Naive thymus-derived CD4-positive, alpha-beta T cell (primary cell): Measurements from ENCODE around the gene AHDC1. TPM values are rescaled to one million over a fixed set of nuclear protein-coding genes. Genes with fewer than 3 reads are reported as not detected.

Experiments used
- ATAC-seq: fragments of 150-1000 bp; cut with Tn5 transposase; 2 replicates; pipeline ENCODE4 v1.10.0; 2021; ENCODE audit warnings: mild to moderate bottlenecking, moderate library complexity
- CTCF ChIA-PET: fragments of 350-600 bp; sonication (Branson Sonifier 250); formaldehyde crosslinking; loops from one replicate; lab custom pipeline; 2021; ENCODE audit warnings: antibody characterized with exemption; lab: Charles Lee
- POLR2A ChIA-PET: fragments of 350-600 bp; sonication (Branson Sonifier 250); formaldehyde crosslinking; loops from one replicate; lab custom pipeline; 2021; ENCODE audit warnings: antibody characterized with exemption, inconsistent platforms; lab: Charles Lee
- DNase-seq, 9 donors: peaks; one replicate each; pipeline versions ENCODE4 v3.0.0 to v3.0.0-alpha.2; 2020 to 2022; ENCODE audit warnings: mixed read lengths in 1 of 9
- H3K27ac ChIP-seq: one replicate; pipeline ENCODE4 v1.7.0; 2013; ENCODE audit warnings: mild to moderate bottlenecking, low read depth, low read length, moderate library complexity
- H3K27me3 ChIP-seq, 2 donors: one replicate each; pipeline ENCODE4 v1.7.0; 2013; ENCODE audit warnings: low read length in 2 of 2, mild to moderate bottlenecking in 2 of 2, moderate library complexity in 2 of 2; ENCODE audit not compliant: control insufficient read depth in 2 of 2, insufficient read depth in 2 of 2
- H3K36me3 ChIP-seq, 3 experiments: 1 replicate in 2 of 3; 2 replicates in 1 of 3; pipeline ENCODE4 v1.7.0; 2013; ENCODE audit warnings: low read length in 3 of 3, mild to moderate bottlenecking in 3 of 3, moderate library complexity in 1 of 3; ENCODE audit not compliant: insufficient read depth in 3 of 3, control insufficient read depth in 2 of 3
- H3K4me1 ChIP-seq, 2 donors: one replicate each; pipeline ENCODE4 v1.7.0; 2013; ENCODE audit warnings: low read length in 2 of 2, mild to moderate bottlenecking in 2 of 2, moderate library complexity in 1 of 2; ENCODE audit not compliant: control insufficient read depth in 2 of 2, insufficient read depth in 2 of 2
- H3K4me3 ChIP-seq: 2 replicates; pipeline ENCODE4 v1.7.0; 2013; ENCODE audit warnings: mild to moderate bottlenecking, low read length
- H3K9me3 ChIP-seq, 3 experiments: 1 replicate in 2 of 3; 2 replicates in 1 of 3; pipeline ENCODE4 v1.7.0; 2013; ENCODE audit warnings: low read length in 3 of 3; ENCODE audit not compliant: control insufficient read depth in 2 of 3
- H3K27ac Mint-ChIP-seq, 9 donors: one replicate each; pipeline ENCODE4 v1.8.0; 2020 to 2022; ENCODE audit warnings: mixed read lengths in 9 of 9, mild to moderate bottlenecking in 8 of 9, moderate library complexity in 5 of 9, inconsistent platforms in 2 of 9
- H3K27me3 Mint-ChIP-seq, 5 donors: one replicate each; pipeline ENCODE4 v1.8.0; 2021 to 2022; ENCODE audit warnings: mixed read lengths in 5 of 5, mild to moderate bottlenecking in 1 of 5
- H3K36me3 Mint-ChIP-seq, 5 donors: one replicate each; pipeline ENCODE4 v1.8.0; 2020 to 2022; ENCODE audit warnings: mixed read lengths in 5 of 5, mild to moderate bottlenecking in 3 of 5, inconsistent platforms in 1 of 5
- H3K4me1 Mint-ChIP-seq, 7 donors: one replicate each; pipeline ENCODE4 v1.8.0; 2020 to 2022; ENCODE audit warnings: mixed read lengths in 7 of 7, mild to moderate bottlenecking in 3 of 7, inconsistent platforms in 1 of 7
- H3K4me3 Mint-ChIP-seq, 10 donors: one replicate each; pipeline ENCODE4 v1.8.0; 2020 to 2022; ENCODE audit warnings: mild to moderate bottlenecking in 10 of 10, mixed read lengths in 10 of 10, moderate library complexity in 6 of 10, inconsistent platforms in 2 of 10
- H3K9me3 Mint-ChIP-seq, 11 donors: one replicate each; pipeline ENCODE4 v1.8.0; 2020 to 2022; ENCODE audit warnings: mixed read lengths in 11 of 11, mild to moderate bottlenecking in 4 of 11, inconsistent platforms in 1 of 11, moderate library complexity in 1 of 11
- intact Hi-C, 2 donors: fragments of 100-400 bp; cut with micrococcal nuclease; formaldehyde crosslinking; loops; one replicate each; pipeline ENCODE4 v1.15.1; 2023
- polyA plus RNA-seq, 2 donors: library from polyadenylated mRNA; unstranded; fragments of 300-500 nt; fragmentation: Illumina TruSeq; gene quantifications; one replicate each; pipeline ENCODE4 v1.2.3, GENCODE V29; 2021
- total RNA-seq, 6 experiments: library from RNA in 5 of 6; stranded (reverse) in 5 of 6; gene quantifications; 1 replicate in 5 of 6; 2 replicates in 1 of 6; pipeline ENCODE4 v1.2.3 and lab custom pipeline; 2021 to 2026

The AHDC1 gene
- total and polyA plus RNA-seq, 7 experiments from 2014 or later: 0.90 to 38.8 (median 21.3) TPM

DNA sequence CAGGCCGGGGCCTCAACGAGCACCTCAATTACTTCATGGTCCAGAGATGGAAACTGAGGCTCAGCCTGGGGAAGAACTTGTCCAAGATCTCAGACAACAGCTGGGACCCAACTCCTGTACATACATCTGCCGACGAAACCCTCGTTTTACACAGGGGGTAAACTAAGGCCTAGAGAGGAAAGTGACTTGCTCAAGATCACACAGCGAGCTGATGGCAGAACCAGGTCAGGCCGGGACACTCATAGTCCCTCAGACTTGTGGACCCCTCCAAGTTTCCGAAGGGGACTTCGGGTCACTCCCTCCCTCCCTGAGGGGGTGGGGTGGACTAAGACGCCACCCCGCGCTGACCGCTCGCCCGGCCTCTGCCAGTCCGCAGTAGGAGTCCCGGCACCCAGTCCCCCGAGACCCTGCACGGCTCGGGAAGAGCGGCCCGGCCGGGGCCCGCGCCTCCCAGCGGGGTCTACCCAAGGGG lies 114.4 kb downstream of the AHDC1 start:
- intact Hi-C loops: loop anchor here in 1 of 2 donors (2.0 kb wide), 1 partner anchor 15 kb away; no protein-coding TSS in a partner anchor
- ATAC-seq: peak; percentile 12

DNA sequence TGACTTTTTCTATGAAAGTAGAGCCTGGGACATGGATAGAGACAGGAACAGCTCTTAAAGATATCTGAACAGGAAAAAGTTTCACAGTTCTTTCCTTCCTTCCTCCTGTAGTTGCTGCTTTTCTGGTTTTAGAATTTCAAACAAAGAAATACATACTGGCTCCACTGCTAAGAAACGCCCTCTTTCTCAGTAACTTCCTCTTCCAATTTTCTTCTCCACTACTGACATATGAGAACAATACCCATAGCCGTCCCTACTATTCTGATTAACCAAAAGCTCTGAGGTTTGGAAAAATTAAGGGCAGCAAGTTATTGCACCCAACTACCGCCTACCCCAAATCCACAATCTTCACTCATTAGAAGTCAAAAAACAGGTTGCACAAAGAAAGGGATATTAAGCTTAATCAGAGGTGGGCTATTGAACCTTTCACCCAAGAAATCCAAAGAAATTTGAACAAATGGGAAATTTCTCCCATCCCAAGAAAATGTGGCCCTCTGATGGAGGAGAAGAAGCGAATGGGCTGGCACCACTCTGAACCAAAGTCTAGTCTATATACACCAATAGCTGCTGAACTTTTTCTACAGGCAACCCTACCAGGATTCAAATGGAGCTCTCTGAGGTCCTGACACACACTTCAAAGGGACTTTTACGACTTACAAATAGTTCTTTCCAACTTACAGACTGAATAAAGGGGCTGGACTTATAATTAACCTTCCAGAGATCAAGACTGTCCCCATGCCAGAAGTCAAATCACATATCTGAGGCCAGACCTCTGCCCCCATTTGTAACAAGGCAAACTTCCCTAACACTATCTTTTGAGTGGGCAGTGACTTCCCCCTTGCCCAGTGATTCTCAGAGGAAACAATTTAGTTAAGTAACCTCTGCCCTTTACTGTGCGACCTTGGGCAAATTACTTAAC lies 115.7 kb downstream of the AHDC1 start:
- ChIA-PET POLR2A (interaction anchor here (0.5 to 3.5 kb wide), 17 partner anchors 14 to 1019 kb away, joined by 3 to 42 read pairs (median 3); no protein-coding TSS in a partner anchor), CTCF (interaction anchor here (0.7 to 1.3 kb wide), 6 partner anchors 35 to 120 kb away, joined by 3 to 6 read pairs (median 4); no protein-coding TSS in a partner anchor)
- intact Hi-C loops: loop anchor here in 1 of 2 donors (1.0 to 2.0 kb wide), 2 partner anchors 13 to 72 kb away; no protein-coding TSS in a partner anchor
- Histone ChIP-seq H3K9me3 (no peaks in the 10 kb centered on the region), H3K27ac (peak overlapping the region; percentile 88), H3K36me3 (peaks cover 0 to 14% (median 0%) of the 10 kb centered on the region in 3 experiments), H3K4me1 (peaks cover 14 to 25% of the 10 kb centered on the region in 2 donors), H3K27me3 (no peaks in the 10 kb centered on the region), H3K4me3 (peak overlapping the region; percentile 100)
- Mint-ChIP-seq H3K36me3 (peaks cover 0 to 7% (median 0%) of the 10 kb centered on the region in 5 donors), H3K27me3 (no peaks in the 10 kb centered on the region), H3K4me3 (peak overlapping the region; percentile 89 to 99 (median 96)), H3K27ac (peak overlapping the region; percentile 63 to 100 (median 97)), H3K4me1 (peaks cover 28 to 59% (median 52%) of the 10 kb centered on the region in 7 donors), H3K9me3 (peaks cover 0 to 11% (median 0%) of the 10 kb centered on the region in 11 donors)
- ATAC-seq (no peak), DNase-seq (peak in 6 of 9 donors; percentile 14 to 38 (median 22))

More for the DNA sequence above, 114.4 kb downstream of the AHDC1 start:
- Histone ChIP-seq H3K27me3 (no peaks in the 10 kb centered on the region), H3K27ac (peak overlapping the region; percentile 88), H3K9me3 (no peaks in the 10 kb centered on the region), H3K4me3 (peak overlapping the region; percentile 100), H3K36me3 (peaks cover 0 to 9% (median 0%) of the 10 kb centered on the region in 3 experiments), H3K4me1 (peaks cover 14 to 19% of the 10 kb centered on the region in 2 donors)
- POLR2A ChIA-PET: interaction anchor here (0.7 to 3.5 kb wide), 16 partner anchors 7 to 568 kb away, joined by 3 to 42 read pairs (median 6); partner anchors contain the start of gene NUDC
- CTCF ChIA-PET: interaction anchor here (0.5 to 1.6 kb wide), 7 partner anchors 10 to 88 kb away, joined by 3 to 6 read pairs (median 4); no protein-coding TSS in a partner anchor
- DNase-seq: peak in 7 of 9 donors; percentile 28 to 55 (median 35)
- Mint-ChIP-seq H3K27ac (peak overlapping the region; percentile 92 to 100 (median 97)), H3K27me3 (no peaks in the 10 kb centered on the region), H3K4me1 (peaks cover 23 to 50% (median 44%) of the 10 kb centered on the region in 7 donors), H3K4me3 (peak overlapping the region; percentile 89 to 99 (median 96)), H3K9me3 (peaks cover 0 to 11% (median 0%) of the 10 kb centered on the region in 11 donors), H3K36me3 (peaks cover 0 to 2% (median 0%) of the 10 kb centered on the region in 5 donors)

DNA sequence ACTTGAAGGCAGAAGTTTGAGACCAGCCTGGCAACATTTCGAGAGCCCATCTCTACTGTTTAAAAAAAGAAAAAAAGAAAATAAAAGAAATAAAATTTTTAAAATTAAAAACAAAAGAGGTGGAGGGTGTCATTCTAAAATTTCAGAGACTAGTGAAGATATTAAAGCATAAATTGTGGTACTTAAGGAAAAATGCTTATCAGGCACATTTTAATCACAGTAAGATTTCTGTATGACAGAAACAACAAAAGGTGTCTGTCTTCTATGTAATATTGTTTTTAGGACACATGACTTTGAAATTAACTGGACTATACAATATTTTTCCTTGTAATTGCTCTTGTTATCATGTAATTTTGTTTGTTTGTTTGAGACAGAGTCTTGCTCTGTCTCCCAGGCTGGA lies 118.6 kb downstream of the AHDC1 start:
- no peak for DNase-seq
- H3K27me3 ChIP-seq: no peaks in the 10 kb centered on the region
- Mint-ChIP-seq H3K4me1 (peaks cover 37 to 70% (median 59%) of the 10 kb centered on the region in 7 donors), H3K36me3 (peaks cover 0 to 7% (median 0%) of the 10 kb centered on the region in 5 donors), H3K9me3 (peaks cover 0 to 9% (median 0%) of the 10 kb centered on the region in 11 donors), H3K4me3 (peak overlapping the region in 2 of 10 donors; percentile 1 to 37), H3K27me3 (no peaks in the 10 kb centered on the region), H3K27ac (peak overlapping the region in 2 of 9 donors; percentile 14 to 62)
- no peak overlapping the region for H3K27ac ChIP-seq
- H3K4me3 ChIP-seq: no peak overlapping the region
- peaks cover 0 to 14% (median 0%) of the 10 kb centered on the region in 3 experiments for H3K36me3 ChIP-seq
- H3K4me1 ChIP-seq: peaks cover 22 to 27% of the 10 kb centered on the region in 2 donors
- ATAC-seq: no peak
- no peaks in the 10 kb centered on the region for H3K9me3 ChIP-seq
- intact Hi-C loops: no loop called here
- POLR2A ChIA-PET: no interaction called here
- CTCF ChIA-PET: no interaction called here

Other genes starting within 250 kb of the AHDC1 start
- 10 to 100 TPM; 13.0 to 17.0 (median 15.2) TPM for gene MAP3K6, start 237.2 kb downstream of the AHDC1 start, total RNA-seq
- 1 to 10 TPM; 5.9 to 6.6 TPM for gene MAP3K6, start 237.2 kb downstream of the AHDC1 start, polyA plus RNA-seq
- not detected for gene FCN3, start 229.3 kb downstream of the AHDC1 start, total RNA-seq
- not detected for gene FCN3, start 229.3 kb downstream of the AHDC1 start, polyA plus RNA-seq
- gene CD164L2, start 220.8 kb downstream of the AHDC1 start, total RNA-seq: under 1 TPM in 1 of 5 experiments, not detected in 4; 0.24 TPM
- gene CD164L2, start 220.8 kb downstream of the AHDC1 start, polyA plus RNA-seq: not detected
- gene GPR3, start 211.5 kb downstream of the AHDC1 start, total RNA-seq: under 1 TPM in 3 of 5 experiments, not detected in 2; 0.24 to 0.93 (median 0.45) TPM
- under 1 TPM; 0.09 to 0.13 TPM for gene GPR3, start 211.5 kb downstream of the AHDC1 start, polyA plus RNA-seq
- 100 to 1,000 TPM; 136 to 177 (median 145) TPM for gene WASF2, start 114.0 kb downstream of the AHDC1 start, total RNA-seq
- gene WASF2, start 114.0 kb downstream of the AHDC1 start, polyA plus RNA-seq: 10 to 100 TPM; 78.4 to 85.0 TPM
- 100 to 1,000 TPM in 1 of 5 experiments, 10 to 100 TPM in 1, 1 to 10 TPM in 2, under 1 TPM in 1; 0.15 to 246 (median 1.9) TPM for gene FGR, start 31.0 kb upstream of the AHDC1 start, total RNA-seq
- under 1 TPM; 0.70 to 0.72 TPM for gene FGR, start 31.0 kb upstream of the AHDC1 start, polyA plus RNA-seq
- gene IFI6, start 68.0 kb upstream of the AHDC1 start, total RNA-seq: 100 to 1,000 TPM in 1 of 5 experiments, 10 to 100 TPM in 4; 24.7 to 266 (median 33.2) TPM
- 100 to 1,000 TPM; 166 to 186 TPM for gene IFI6, start 68.0 kb upstream of the AHDC1 start, polyA plus RNA-seq
- gene FAM76A, start 121.8 kb upstream of the AHDC1 start, total RNA-seq: 10 to 100 TPM; 15.2 to 25.2 (median 22.2) TPM
- 10 to 100 TPM in 1 of 2 donors, 1 to 10 TPM in 1; 9.0 to 10.2 TPM for gene FAM76A, start 121.8 kb upstream of the AHDC1 start, polyA plus RNA-seq
- 10 to 100 TPM; 23.9 to 38.7 (median 28.9) TPM for gene STX12, start 169.1 kb upstream of the AHDC1 start, total RNA-seq
- gene STX12, start 169.1 kb upstream of the AHDC1 start, polyA plus RNA-seq: 10 to 100 TPM in 1 of 2 donors, 1 to 10 TPM in 1; 9.3 to 11.2 TPM
- gene PPP1R8, start 226.6 kb upstream of the AHDC1 start, total RNA-seq: 10 to 100 TPM; 17.5 to 60.2 (median 39.5) TPM
- gene PPP1R8, start 226.6 kb upstream of the AHDC1 start, polyA plus RNA-seq: 10 to 100 TPM; 37.4 to 45.8 TPM